ENCODE results near the gene NKTR.
"Not testable (repeated sequence)": the region's sequence is repeated elsewhere in the genome, so short reads cannot be mapped to it uniquely, and the experiment has no call there.

Gene NKTR

GRCh38 chr3:42581400-42581708 is 19.1 kb upstream of the NKTR start:
- H3K4me1 ChIP-seq (ENCODE audit: insufficient read depth, low read length), result peaks cover 25% of the 10 kb centered on the region
- peak overlapping the region; percentile 82 for H3K27ac ChIP-seq (ENCODE audit: low read depth, low read length)
- H3K9me3 ChIP-seq (ENCODE audit: low read length), result no peaks in the 10 kb centered on the region
- H3K36me3 ChIP-seq (ENCODE audit: insufficient read depth, low read length), result no peaks in the 10 kb centered on the region
- H3K4me3 ChIP-seq (ENCODE audit: low read depth in 1 of 2, low read length in 2 of 2), result peak overlapping the region; percentile 70 to 81
- H3K27me3 ChIP-seq (ENCODE audit: control insufficient read depth in 1 of 2, insufficient read depth in 2 of 2, low read length in 2 of 2), result no peaks in the 10 kb centered on the region
- H3K9ac ChIP-seq (ENCODE audit: low read length), result peak overlapping the region; percentile 50

GRCh38 chr3:42581709-42582473 is 18.6 kb upstream of the NKTR start, which contains the start of gene SEC22C:
TSS of gene SEC22C (minus strand) at chr3:42581967. CDS start at chr3:42569046, 12,921 bp downstream.
- H3K4me3 ChIP-seq (ENCODE audit: low read depth in 1 of 2, low read length in 2 of 2), result peak within 1 kb of the TSS; percentile 70 to 81
- H3K27ac ChIP-seq (ENCODE audit: low read depth, low read length), result peak within 1 kb of the TSS; percentile 82
- H3K9ac ChIP-seq (ENCODE audit: low read length), result peak within 1 kb of the TSS; percentile 72

GRCh38 chr3:42582474-42583070 is 17.9 kb upstream of the NKTR start:
- Histone ChIP-seq H3K27ac (ENCODE audit: low read depth, low read length) (peak overlapping the region; percentile 82), H3K9ac (ENCODE audit: low read length) (peak overlapping the region; percentile 72)

More at GRCh38 chr3:42581709-42582473, 18.6 kb upstream of the NKTR start, which contains the start of gene SEC22C:
- Histone ChIP-seq H3K9me3 (ENCODE audit: low read length) (no peaks in the 10 kb centered on the region), H3K36me3 (ENCODE audit: insufficient read depth, low read length) (no peaks in the 10 kb centered on the region), H3K4me1 (ENCODE audit: insufficient read depth, low read length) (peaks cover 25% of the 10 kb centered on the region), H3K27me3 (ENCODE audit: control insufficient read depth in 1 of 2, insufficient read depth in 2 of 2, low read length in 2 of 2) (no peaks in the 10 kb centered on the region)

GRCh38 chr3:42588625-42589024 is 11.9 kb upstream of the NKTR start:
- no peak overlapping the region for H3K4me3 ChIP-seq (ENCODE audit: low read depth in 1 of 2, low read length in 2 of 2)
- no peak overlapping the region for H3K9ac ChIP-seq (ENCODE audit: low read length)
- no peaks in the 10 kb centered on the region for H3K9me3 ChIP-seq (ENCODE audit: low read length)
- H3K36me3 ChIP-seq (ENCODE audit: insufficient read depth, low read length), result no peaks in the 10 kb centered on the region
- H3K27ac ChIP-seq (ENCODE audit: low read depth, low read length), result no peak overlapping the region
- peaks cover 8% of the 10 kb centered on the region for H3K4me1 ChIP-seq (ENCODE audit: insufficient read depth, low read length)
- no peaks in the 10 kb centered on the region for H3K27me3 ChIP-seq (ENCODE audit: control insufficient read depth in 1 of 2, insufficient read depth in 2 of 2, low read length in 2 of 2)

More at GRCh38 chr3:42582474-42583070, 17.9 kb upstream of the NKTR start:
- Histone ChIP-seq H3K9me3 (ENCODE audit: low read length) (no peaks in the 10 kb centered on the region), H3K36me3 (ENCODE audit: insufficient read depth, low read length) (no peaks in the 10 kb centered on the region), H3K4me3 (ENCODE audit: low read depth in 1 of 2, low read length in 2 of 2) (peak overlapping the region; percentile 70 to 81), H3K4me1 (ENCODE audit: insufficient read depth, low read length) (peaks cover 25% of the 10 kb centered on the region), H3K27me3 (ENCODE audit: control insufficient read depth in 1 of 2, insufficient read depth in 2 of 2, low read length in 2 of 2) (no peaks in the 10 kb centered on the region)

- Histone ChIP-seq H3K36me3 (ENCODE audit: insufficient read depth, low read length) (no peaks in the 10 kb centered on the region), H3K4me1 (ENCODE audit: insufficient read depth, low read length) (peaks cover 8% of the 10 kb centered on the region), H3K9ac (ENCODE audit: low read length) (no peak overlapping the region), H3K27me3 (ENCODE audit: control insufficient read depth in 1 of 2, insufficient read depth in 2 of 2, low read length in 2 of 2) (no peaks in the 10 kb centered on the region), H3K4me3 (ENCODE audit: low read depth in 1 of 2, low read length in 2 of 2) (peak overlapping the region in 1 of 2 donors; percentile 64), H3K9me3 (ENCODE audit: low read length) (no peaks in the 10 kb centered on the region), H3K27ac (ENCODE audit: low read depth, low read length) (peak overlapping the region; percentile 66)
Measured at GRCh38 chr3:42589382-42590109, 10.9 kb upstream of the NKTR start.

GRCh38 chr3:42590989-42591756 is 9.3 kb upstream of the NKTR start:
- Histone ChIP-seq H3K27ac (ENCODE audit: low read depth, low read length) (peak overlapping the region; percentile 63), H3K9ac (ENCODE audit: low read length) (peak overlapping the region; percentile 53), H3K4me3 (ENCODE audit: low read depth in 1 of 2, low read length in 2 of 2) (peak overlapping the region; percentile 31 to 72)

GRCh38 chr3:42591811-42592210 is 8.7 kb upstream of the NKTR start:
- H3K36me3 ChIP-seq (ENCODE audit: insufficient read depth, low read length), result no peaks in the 10 kb centered on the region
- no peaks in the 10 kb centered on the region for H3K27me3 ChIP-seq (ENCODE audit: control insufficient read depth in 1 of 2, insufficient read depth in 2 of 2, low read length in 2 of 2)
- H3K9ac ChIP-seq (ENCODE audit: low read length), result no peak overlapping the region
- peak overlapping the region in 1 of 2 donors; percentile 72 for H3K4me3 ChIP-seq (ENCODE audit: low read depth in 1 of 2, low read length in 2 of 2)
- peaks cover 8% of the 10 kb centered on the region for H3K4me1 ChIP-seq (ENCODE audit: insufficient read depth, low read length)
- H3K27ac ChIP-seq (ENCODE audit: low read depth, low read length), result no peak overlapping the region
- no peaks in the 10 kb centered on the region for H3K9me3 ChIP-seq (ENCODE audit: low read length)

More at GRCh38 chr3:42590989-42591756, 9.3 kb upstream of the NKTR start:
- H3K4me1 ChIP-seq (ENCODE audit: insufficient read depth, low read length), result peaks cover 8% of the 10 kb centered on the region
- H3K27me3 ChIP-seq (ENCODE audit: control insufficient read depth in 1 of 2, insufficient read depth in 2 of 2, low read length in 2 of 2), result no peaks in the 10 kb centered on the region
- no peaks in the 10 kb centered on the region for H3K36me3 ChIP-seq (ENCODE audit: insufficient read depth, low read length)
- H3K9me3 ChIP-seq (ENCODE audit: low read length), result no peaks in the 10 kb centered on the region

- no peaks in the 10 kb centered on the region for H3K27me3 ChIP-seq (ENCODE audit: control insufficient read depth in 1 of 2, insufficient read depth in 2 of 2, low read length in 2 of 2)
- H3K36me3 ChIP-seq (ENCODE audit: insufficient read depth, low read length), result no peaks in the 10 kb centered on the region
- H3K9ac ChIP-seq (ENCODE audit: low read length), result no peak overlapping the region
- no peak overlapping the region for H3K27ac ChIP-seq (ENCODE audit: low read depth, low read length)
- H3K4me3 ChIP-seq (ENCODE audit: low read depth in 1 of 2, low read length in 2 of 2), result no peak overlapping the region
- peaks cover 8% of the 10 kb centered on the region for H3K4me1 ChIP-seq (ENCODE audit: insufficient read depth, low read length)
- H3K9me3 ChIP-seq (ENCODE audit: low read length), result no peaks in the 10 kb centered on the region
Measured at GRCh38 chr3:42593635-42594034, 6.9 kb upstream of the NKTR start.

GRCh38 chr3:42595682-42596081 is 4.8 kb upstream of the NKTR start:
- H3K4me1 ChIP-seq (ENCODE audit: insufficient read depth, low read length), result peaks cover 8% of the 10 kb centered on the region
- H3K27ac ChIP-seq (ENCODE audit: low read depth, low read length), result no peak overlapping the region
- H3K27me3 ChIP-seq (ENCODE audit: control insufficient read depth in 1 of 2, insufficient read depth in 2 of 2, low read length in 2 of 2), result no peaks in the 10 kb centered on the region
- H3K9me3 ChIP-seq (ENCODE audit: low read length), result no peaks in the 10 kb centered on the region
- no peaks in the 10 kb centered on the region for H3K36me3 ChIP-seq (ENCODE audit: insufficient read depth, low read length)
- H3K4me3 ChIP-seq (ENCODE audit: low read depth in 1 of 2, low read length in 2 of 2), result no peak overlapping the region
- H3K9ac ChIP-seq (ENCODE audit: low read length), result no peak overlapping the region

GRCh38 chr3:42597098-42597497 is 3.4 kb upstream of the NKTR start:
- not testable (repeated sequence) for H3K4me1 ChIP-seq (ENCODE audit: insufficient read depth, low read length); H3K36me3 ChIP-seq (ENCODE audit: insufficient read depth, low read length)

More at GRCh38 chr3:42597098-42597497, 3.4 kb upstream of the NKTR start:
- H3K27ac ChIP-seq (ENCODE audit: low read depth, low read length); H3K4me3 ChIP-seq (ENCODE audit: low read depth in 1 of 2, low read length in 2 of 2); H3K27me3 ChIP-seq (ENCODE audit: control insufficient read depth in 1 of 2, insufficient read depth in 2 of 2, low read length in 2 of 2); H3K9ac ChIP-seq (ENCODE audit: low read length); H3K9me3 ChIP-seq (ENCODE audit: low read length): not testable (repeated sequence)
